ENCODE measurements around the gene PPM1B.

The PPM1B gene

DNA sequence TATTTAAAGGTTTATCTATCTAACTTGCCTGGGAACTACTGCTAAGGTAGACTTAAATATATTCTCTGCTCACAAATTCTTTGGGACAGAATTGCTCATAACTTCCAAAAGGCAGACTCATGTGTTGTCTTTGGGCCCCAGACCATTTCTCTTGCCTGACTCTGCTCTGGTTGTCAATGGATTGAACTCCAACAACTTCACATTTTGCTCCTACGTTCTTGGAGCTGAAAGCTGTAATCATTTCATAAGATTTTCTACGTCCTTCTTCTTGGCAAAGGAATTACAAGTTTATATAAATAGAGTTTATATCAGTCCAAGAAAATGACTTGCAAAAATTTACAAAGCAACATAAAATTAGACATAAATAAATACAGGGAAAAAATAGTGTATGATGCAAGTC lies 32.9 kb upstream of the PPM1B start:
- H3K4me3 ChIP-seq (ENCODE audit: low read depth in 1 of 2, low read length in 1 of 2), result no peak overlapping the region
- no peaks in the 10 kb centered on the region for H3K36me3 ChIP-seq
- no peaks in the 10 kb centered on the region for H3K9me3 ChIP-seq
- TF ChIP-seq, protein P1, sequence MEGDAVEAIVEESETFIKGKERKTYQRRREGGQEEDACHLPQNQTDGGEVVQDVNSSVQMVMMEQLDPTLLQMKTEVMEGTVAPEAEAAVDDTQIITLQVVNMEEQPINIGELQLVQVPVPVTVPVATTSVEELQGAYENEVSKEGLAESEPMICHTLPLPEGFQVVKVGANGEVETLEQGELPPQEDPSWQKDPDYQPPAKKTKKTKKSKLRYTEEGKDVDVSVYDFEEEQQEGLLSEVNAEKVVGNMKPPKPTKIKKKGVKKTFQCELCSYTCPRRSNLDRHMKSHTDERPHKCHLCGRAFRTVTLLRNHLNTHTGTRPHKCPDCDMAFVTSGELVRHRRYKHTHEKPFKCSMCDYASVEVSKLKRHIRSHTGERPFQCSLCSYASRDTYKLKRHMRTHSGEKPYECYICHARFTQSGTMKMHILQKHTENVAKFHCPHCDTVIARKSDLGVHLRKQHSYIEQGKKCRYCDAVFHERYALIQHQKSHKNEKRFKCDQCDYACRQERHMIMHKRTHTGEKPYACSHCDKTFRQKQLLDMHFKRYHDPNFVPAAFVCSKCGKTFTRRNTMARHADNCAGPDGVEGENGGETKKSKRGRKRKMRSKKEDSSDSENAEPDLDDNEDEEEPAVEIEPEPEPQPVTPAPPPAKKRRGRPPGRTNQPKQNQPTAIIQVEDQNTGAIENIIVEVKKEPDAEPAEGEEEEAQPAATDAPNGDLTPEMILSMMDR (IDR thresholded peaks at IDR 0.05), result no peak
- H3K27ac ChIP-seq, result no peak overlapping the region
- H3K27me3 ChIP-seq, result no peaks in the 10 kb centered on the region
- H3K4me1 ChIP-seq (ENCODE audit: control insufficient read depth in 1 of 2, insufficient read depth in 1 of 2, low read depth in 1 of 2, low read length in 1 of 2), result peaks cover 19 to 24% of the 10 kb centered on the region in 2 experiments

DNA sequence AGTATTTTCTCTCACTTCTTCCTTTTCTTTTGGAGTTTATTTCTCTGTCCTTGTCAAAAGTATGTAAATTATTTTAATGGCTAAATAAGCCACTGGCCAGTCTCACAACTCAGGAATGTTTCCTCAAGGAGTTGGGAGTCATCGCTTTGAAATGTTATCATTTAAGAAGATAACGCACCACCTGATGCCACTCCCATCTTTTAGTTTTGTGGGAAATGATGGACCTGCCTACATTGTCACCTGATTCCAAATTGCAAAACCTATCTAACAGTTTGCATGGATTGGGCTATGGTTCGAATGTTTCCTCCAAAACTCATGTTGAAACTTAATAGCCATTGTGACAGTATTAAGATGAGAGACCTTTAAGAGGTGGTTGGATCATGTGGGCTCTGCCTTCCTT lies 32.4 kb upstream of the PPM1B start:
- no peak overlapping the region for H3K4me3 ChIP-seq (ENCODE audit: low read depth in 1 of 2, low read length in 1 of 2)
- TF ChIP-seq, protein P1 (IDR thresholded peaks at IDR 0.05), result no peak
- H3K27me3 ChIP-seq, result no peaks in the 10 kb centered on the region
- no peaks in the 10 kb centered on the region for H3K36me3 ChIP-seq
- H3K4me1 ChIP-seq (ENCODE audit: control insufficient read depth in 1 of 2, insufficient read depth in 1 of 2, low read depth in 1 of 2, low read length in 1 of 2), result peaks cover 19 to 24% of the 10 kb centered on the region in 2 experiments
- no peak overlapping the region for H3K27ac ChIP-seq
- no peaks in the 10 kb centered on the region for H3K9me3 ChIP-seq

DNA sequence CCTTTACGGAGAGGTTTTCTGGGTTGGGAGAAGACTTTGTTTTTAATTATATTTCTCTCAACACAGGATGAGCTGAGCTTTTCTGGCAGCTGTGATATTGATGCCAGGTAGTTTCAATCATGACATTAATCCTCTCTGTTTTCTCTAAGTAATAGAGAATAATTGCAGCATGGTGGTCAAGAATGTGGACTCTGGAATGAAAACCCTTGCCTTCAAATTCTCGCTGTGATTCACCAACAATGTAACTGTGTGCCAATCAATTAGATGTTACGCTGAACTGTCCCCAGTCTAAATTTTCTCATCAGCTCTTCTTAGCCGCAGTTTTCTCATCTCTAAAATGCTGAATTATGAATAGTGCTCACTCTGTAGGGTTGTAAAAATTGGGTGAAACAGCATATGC lies 31.6 kb upstream of the PPM1B start:
- Histone ChIP-seq H3K9me3 (no peaks in the 10 kb centered on the region), H3K4me1 (ENCODE audit: control insufficient read depth in 1 of 2, insufficient read depth in 1 of 2, low read depth in 1 of 2, low read length in 1 of 2) (peaks cover 19 to 24% of the 10 kb centered on the region in 2 experiments), H3K27me3 (no peaks in the 10 kb centered on the region), H3K36me3 (no peaks in the 10 kb centered on the region), H3K4me3 (ENCODE audit: low read depth in 1 of 2, low read length in 1 of 2) (no peak overlapping the region), H3K27ac (no peak overlapping the region)
- TF ChIP-seq, protein P1 (IDR thresholded peaks at IDR 0.05), result no peak

DNA sequence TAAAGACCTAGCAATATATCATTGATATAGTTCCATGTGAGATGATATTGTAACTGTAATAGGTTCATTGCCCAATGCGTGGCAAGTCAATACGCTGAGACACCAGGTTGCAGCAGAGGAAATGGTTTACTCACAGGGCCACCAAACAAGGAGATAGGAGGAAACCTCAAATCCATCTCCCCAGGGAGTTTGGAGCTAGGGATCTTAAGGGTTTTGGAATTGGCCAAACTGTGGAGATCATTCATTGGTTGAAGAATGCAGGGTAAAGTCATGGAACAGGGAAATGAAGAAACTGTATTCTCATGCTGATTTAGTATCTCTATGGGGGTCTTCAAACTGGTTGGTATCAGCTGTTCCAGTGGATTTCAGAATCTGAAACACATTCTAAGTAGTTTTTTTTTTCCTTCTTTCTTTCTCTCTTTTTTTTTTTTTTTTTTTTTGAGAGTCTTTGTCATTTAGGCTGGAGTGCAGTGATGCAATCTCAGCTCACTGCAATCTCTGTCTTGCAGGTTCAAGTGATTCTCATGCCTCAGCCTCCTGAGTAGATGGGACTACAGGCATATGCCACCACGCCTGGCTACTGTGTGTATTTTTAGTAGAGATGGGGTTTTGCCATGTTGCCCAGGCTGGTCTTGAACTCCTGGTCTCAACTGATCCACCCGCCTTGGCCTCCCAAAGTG lies 30.7 kb upstream of the PPM1B start:
- Histone ChIP-seq H3K36me3 (no peaks in the 10 kb centered on the region), H3K4me3 (ENCODE audit: low read depth in 1 of 2, low read length in 1 of 2) (no peak overlapping the region), H3K4me1 (ENCODE audit: control insufficient read depth in 1 of 2, insufficient read depth in 1 of 2, low read depth in 1 of 2, low read length in 1 of 2) (peaks cover 19 to 24% of the 10 kb centered on the region in 2 experiments), H3K27me3 (no peaks in the 10 kb centered on the region), H3K9me3 (no peaks in the 10 kb centered on the region), H3K27ac (no peak overlapping the region)
- TF ChIP-seq, protein P1 (IDR thresholded peaks at IDR 0.05), result no peak

DNA sequence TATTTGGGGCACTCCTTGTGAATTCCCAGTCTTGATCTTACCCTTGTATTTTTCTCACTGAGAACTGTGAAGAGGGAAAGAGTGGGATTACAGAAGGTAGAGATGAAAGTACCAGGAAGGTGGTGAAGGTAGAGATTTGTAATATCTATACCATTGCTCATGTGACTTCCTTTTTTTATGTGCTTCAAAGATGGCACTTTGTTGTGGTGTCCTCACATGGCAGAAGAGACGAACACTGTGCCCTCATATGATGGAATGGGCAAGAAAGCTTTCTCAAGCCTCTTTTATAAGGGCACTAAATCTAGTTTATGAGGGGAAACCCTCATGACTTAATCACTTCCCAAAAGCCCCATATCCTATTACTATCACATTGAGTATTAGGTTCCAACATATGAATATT lies 28.9 kb upstream of the PPM1B start:
- no peaks in the 10 kb centered on the region for H3K9me3 ChIP-seq
- no peaks in the 10 kb centered on the region for H3K36me3 ChIP-seq
- TF ChIP-seq, protein P1 (IDR thresholded peaks at IDR 0.05), result no peak
- H3K4me3 ChIP-seq (ENCODE audit: low read depth in 1 of 2, low read length in 1 of 2), result no peak overlapping the region
- H3K27me3 ChIP-seq, result no peaks in the 10 kb centered on the region
- peaks cover 19 to 24% of the 10 kb centered on the region in 2 experiments for H3K4me1 ChIP-seq (ENCODE audit: control insufficient read depth in 1 of 2, insufficient read depth in 1 of 2, low read depth in 1 of 2, low read length in 1 of 2)
- no peak overlapping the region for H3K27ac ChIP-seq

Measured in neutrophil (primary cell).